ENCODE measurements around the gene XRCC1.
"Not testable (repeated sequence)": the region's sequence is repeated elsewhere in the genome, so short reads cannot be mapped to it uniquely, and the experiment has no call there.

The XRCC1 gene

GRCh38 chr19:43575955-43576878 lies 890 bp upstream of the XRCC1 start:
- DNase-seq (ENCODE audit: low read depth), result no peak

DNA sequence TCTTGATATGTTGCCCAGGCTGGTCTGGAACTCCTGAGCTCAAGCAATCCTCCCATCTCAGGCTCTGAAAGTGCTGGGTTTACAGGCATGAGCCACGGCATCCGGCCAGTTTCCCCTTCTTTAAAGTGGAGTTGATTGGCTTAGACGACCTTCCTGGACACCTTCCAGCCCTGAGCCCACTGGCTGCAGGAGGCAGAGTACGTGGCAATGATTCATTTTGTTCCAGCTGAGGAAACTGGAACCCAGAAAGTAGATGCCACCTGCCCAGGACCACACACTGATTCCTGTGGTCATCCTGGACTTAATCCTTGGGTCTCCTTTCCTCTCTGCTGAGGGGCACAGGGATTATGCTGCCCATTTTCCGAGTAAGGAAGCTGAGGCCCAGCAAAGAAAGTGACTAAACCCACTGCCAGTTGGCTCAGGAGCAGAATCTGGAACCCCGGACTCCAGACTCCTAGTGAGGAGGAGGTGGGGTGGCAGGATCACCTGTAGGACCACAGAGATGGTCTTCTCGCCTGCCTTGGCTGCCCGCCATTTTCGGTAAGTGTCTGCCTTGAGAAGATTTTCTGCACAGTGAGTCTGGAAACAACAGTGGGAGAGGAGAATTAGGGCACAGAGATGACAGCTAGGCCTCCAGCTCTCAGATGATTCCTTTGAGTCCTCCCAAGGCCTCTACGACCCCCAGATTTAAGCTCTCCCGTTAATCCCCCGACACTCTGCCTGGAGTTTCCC lies 737 bp downstream of the XRCC1 start:
- no peak for DNase-seq (ENCODE audit: low read depth)

DNA sequence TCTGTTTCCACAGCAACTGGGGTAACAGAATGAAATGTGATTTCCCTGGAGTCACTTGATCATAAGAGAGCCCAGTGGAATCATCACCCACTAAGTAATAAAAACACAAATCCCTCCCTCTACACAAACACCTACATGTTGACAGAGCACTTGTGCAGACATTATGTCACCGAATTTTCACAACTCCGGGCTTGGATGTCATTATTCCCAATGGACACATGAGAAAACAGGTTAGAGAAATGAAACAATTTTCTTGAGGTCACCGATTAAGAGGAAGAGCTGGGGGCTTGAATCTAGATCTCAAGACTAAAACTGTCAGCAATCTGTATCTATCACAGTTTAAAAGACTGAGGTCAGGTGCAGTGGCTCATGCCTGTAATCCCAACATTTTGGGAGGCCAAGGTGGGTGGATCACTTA lies 3.1 kb downstream of the XRCC1 start:
- no peak for DNase-seq (ENCODE audit: low read depth)

DNA sequence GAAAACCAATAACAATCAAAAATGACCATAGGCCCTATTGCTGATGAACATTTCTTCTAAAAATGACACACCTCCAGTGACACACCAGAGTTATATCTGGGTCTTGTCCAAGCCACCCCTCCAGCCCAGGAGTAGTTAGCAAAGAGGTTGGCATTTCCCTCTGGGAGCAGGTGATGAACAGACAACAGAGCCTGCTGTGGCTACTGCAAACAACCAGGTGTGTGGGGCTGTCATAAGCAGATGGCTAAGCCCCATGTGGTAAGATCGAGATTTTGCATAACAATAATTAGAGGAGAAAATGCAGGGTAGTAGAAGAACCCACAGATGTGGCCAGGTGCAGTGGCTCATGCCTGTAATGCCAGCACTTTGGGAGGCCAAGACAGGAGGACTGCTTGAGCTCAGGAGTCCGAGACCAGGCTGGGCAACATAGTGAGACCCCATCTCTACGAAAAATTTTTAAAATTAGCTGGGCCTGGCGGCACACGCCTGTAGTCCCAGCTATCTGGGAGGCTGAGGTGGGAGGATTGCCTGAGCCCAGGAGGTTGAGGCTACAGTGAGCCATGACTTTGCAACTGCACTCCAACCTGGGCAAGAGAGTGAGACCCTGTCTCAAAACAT lies 5.0 kb downstream of the XRCC1 start:
- DNase-seq (ENCODE audit: low read depth), result no peak

GRCh38 chr19:43569657-43570056 lies 5.7 kb downstream of the XRCC1 start:
- DNase-seq (ENCODE audit: low read depth), result no peak

- no peak for DNase-seq (ENCODE audit: low read depth)
These were observed 10.5 kb downstream of the XRCC1 start for GRCh38 chr19:43564800-43565199.

DNA sequence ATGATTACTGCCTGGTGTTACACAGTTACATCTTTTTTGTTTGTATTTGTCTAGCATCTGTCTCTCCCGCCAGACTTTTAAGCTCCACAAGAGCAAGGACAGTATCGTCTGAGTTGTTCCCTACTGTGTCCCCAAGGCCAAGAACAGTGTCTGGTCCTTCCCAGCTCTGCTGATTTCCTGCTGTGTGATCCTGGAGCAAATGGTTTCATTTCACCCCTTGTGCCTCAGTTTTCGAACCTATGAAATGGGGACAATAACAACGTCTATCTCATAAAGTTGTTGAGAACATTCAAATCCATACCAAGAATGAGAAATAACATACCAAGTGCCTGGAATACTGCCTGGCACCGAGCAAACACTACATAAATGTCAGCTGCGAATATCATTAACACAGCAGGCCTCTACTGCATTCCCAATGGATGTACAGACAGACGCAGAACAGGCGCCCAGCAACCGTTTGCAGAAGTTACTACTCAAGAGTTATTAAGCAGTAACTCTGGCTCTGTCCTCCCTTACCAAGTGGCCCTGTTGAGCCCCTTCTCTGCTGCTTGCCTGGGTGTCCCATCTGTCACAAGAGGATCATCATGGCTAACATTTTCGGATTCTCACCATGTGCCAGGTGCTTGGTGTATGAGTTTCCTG lies 11.4 kb downstream of the XRCC1 start:
- DNase-seq (ENCODE audit: low read depth), result no peak

GRCh38 chr19:43562698-43563241 lies 12.6 kb downstream of the XRCC1 start:
- peak; percentile 68 for DNase-seq (ENCODE audit: low read depth)

DNA sequence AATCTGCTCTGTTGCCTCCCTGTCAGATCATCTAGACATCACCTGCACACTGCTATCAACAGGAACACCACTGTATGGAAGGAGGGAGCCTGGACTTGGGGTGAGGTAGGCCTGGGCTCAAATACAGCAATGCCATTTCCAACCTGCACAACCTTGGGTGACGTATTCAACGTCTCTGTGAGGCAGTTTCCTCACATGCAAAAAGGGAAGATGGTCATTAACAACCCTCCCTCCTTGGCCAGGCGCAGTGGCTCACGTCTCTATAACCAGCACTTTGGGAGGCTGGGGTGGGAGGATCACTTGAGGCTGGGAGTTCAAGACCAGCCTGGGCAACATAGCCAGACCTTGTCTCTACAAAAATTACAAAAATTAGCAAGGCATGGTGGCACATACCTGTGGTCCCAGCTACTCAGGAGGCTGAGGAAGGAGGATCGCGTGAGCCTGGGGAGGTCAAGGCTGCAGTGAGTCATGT lies 13.1 kb downstream of the XRCC1 start:
- no peak for DNase-seq (ENCODE audit: low read depth)

- DNase-seq (ENCODE audit: low read depth), result no peak
These were observed 14.0 kb downstream of the XRCC1 start for GRCh38 chr19:43561139-43561970.

DNA sequence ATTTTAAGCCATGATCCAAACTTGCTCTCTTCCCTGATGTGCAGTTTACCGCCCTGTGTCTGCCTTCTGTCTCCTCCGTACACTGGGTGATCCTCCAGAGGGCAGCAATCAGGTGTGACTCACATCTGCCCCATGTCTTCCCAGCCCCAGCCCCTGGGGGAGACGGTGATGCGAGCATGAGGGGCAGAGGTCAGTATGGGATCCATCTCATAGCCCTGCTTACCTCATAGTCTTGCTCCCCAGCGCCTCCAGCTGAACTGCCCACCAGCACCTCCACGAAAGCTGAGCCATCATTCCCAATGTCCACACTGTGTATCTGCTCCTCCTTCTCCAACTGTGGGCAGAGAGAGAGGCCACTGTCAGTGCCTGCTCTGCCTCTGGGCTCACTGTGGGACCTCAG lies 14.6 kb downstream of the XRCC1 start:
- DNase-seq (ENCODE audit: low read depth), result no peak

DNA sequence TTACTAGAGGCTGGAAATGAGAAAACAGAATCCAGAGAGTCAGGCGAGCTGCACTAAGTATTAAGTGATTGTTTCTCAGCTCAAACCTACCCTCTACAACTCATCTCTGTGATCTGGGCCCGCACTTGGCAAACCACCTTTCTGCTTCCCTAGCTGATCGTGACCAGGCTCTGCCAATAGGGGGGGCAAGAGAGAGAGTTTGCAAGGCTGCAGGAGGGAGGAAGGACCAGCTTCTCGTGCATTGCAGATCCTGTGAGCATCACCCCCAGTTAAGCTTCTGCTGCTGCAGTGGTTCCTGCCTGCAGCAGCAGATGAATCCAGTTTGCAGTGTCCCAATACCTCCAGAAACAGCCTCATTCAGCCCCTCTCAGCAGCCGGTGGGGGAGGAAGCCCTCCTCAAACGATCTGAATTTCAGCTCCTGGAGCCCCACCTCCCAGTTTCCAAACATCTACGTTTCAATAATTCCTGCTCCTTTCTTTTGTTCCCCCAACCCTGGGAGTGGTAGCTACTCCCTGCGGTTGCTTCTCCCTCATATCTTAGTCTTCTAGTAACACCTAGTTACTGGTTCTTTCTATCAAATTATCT lies 20.0 kb downstream of the XRCC1 start:
- DNase-seq (ENCODE audit: low read depth), result peak; percentile 68

GRCh38 chr19:43554317-43554895 lies 20.9 kb downstream of the XRCC1 start:
- no peak for DNase-seq (ENCODE audit: low read depth)

DNA sequence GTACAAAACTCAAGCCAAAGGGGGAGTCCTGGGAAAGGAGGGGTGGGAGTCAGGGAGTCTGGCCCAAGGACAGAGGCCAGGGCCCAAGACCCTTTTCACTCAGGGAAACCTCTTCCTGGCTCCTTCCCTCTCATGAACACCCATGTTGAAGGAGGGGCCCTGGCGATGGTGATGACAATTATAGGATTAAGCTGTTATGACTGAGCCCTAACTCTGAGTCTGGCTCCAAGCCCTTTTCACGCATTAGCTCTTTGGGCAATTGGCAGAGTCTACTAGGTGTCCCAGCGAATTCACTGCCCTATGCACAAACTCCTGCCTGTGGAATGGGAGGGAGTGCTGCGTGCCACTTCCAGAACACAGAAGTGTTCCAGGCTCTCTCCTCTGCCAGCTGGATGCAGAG lies 21.7 kb downstream of the XRCC1 start:
- no peak for DNase-seq (ENCODE audit: low read depth)

- DNase-seq (ENCODE audit: low read depth), result no peak
These were observed 22.7 kb downstream of the XRCC1 start for GRCh38 chr19:43552616-43553015.

DNA sequence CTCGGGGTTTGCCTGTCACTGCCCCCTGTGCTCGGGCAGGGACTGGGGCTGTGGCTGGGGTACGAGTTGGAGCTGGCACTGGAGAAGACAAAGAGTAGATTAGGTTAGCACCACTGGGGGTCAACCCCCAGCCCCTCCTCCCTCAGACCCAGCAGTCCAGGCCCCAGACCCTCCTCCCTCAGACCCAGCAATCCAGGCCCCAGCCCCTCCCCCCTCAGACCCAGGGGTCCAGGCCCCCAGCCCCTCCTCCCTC lies 23.2 kb downstream of the XRCC1 start:
- no peak for DNase-seq (ENCODE audit: low read depth)

DNA sequence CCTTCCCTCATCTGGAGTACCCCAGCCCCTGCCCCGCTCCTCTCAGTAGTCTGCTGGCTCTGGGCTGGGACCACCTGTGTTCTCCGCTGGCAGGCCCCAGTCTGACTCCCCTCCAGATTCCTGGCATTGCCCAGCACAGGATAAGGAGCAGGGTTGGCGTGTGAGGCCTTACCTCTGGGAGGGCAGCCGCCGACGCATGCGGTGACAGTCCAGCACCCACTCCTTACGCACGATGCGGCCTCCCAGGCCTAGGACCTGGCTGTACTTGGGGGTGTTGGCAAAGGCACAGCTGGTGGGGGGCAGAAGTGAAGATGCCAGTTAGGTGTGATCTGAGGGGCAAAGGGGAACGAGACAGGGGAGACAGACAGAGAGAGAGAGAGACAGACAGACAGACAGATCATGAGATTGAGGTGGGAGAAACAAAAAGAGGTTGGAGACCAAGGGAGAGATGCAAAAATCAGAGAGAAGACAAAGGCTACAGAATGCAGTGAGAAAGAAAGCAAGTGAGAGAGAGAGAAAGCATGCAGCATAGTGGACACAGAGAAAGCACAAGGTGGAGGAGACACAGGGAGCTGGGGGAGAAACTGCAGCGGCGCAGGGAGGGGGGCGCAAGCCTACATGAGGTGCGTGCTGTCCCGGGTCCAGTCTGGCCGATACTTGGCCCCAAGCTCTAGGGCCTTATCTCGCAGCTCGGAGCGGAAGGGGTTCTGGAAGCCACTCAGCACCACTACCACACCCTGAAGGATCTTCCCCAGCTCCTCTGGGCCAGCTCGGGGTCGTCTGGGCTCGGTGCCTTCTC lies 23.7 kb downstream of the XRCC1 start:
- no peak for DNase-seq (ENCODE audit: low read depth)

- DNase-seq (ENCODE audit: low read depth), result no peak
These were observed 26.6 kb downstream of the XRCC1 start for GRCh38 chr19:43548706-43549105.

DNA sequence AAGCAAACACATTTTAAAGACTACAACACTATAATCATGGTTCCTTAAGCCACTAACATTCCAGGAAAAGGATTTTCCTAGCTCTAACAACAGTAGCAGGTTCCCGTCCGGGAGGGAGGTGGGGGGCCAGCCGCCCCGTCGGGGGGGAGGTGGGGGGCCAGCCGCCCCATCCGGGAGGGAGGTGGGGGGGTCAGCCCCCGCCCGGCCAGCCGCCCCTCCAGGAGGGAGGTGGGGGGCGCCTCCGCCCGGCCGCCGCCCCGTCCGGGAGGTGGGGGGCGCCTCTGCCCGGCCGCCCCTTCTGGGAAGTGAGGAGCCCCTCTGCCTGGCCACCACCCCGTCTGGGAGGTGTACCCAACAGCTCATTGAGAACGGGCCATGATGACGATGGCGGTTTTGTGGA lies 27.4 kb downstream of the XRCC1 start:
- DNase-seq (ENCODE audit: low read depth), result not testable (repeated sequence)

DNA sequence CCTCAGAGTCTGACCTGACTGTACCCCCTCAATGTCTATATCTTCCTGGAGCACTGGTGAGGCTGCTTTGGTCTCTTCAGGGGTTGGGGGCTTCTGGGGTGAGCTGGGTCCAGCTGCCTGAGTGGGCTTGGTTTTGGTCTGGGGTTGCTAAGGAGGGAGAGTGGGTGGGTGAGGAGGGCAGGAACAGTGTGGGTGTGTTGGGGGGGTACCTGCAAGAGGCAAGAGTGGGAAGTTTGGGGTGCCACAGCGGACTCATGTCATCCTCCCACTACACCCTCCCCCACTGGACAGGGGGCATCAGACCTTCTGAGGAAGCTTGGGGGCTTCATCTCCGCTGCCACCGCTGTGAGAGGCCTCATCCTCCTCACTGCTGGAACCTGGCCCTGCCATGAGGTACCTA lies 28.7 kb downstream of the XRCC1 start:
- DNase-seq (ENCODE audit: low read depth), result no peak

Measured in activated T-helper 1 cell treated with Interleukin-2 at 50 U/mL for 16 hours (primary cell).